DMS153 (cell line): ENCODE data around the gene SLX4IP.

Experiments
- DNase-seq: peaks from one replicate; lab custom pipeline; 2025; lab: John Stamatoyannopoulos, UW

SLX4IP gene

DNA sequence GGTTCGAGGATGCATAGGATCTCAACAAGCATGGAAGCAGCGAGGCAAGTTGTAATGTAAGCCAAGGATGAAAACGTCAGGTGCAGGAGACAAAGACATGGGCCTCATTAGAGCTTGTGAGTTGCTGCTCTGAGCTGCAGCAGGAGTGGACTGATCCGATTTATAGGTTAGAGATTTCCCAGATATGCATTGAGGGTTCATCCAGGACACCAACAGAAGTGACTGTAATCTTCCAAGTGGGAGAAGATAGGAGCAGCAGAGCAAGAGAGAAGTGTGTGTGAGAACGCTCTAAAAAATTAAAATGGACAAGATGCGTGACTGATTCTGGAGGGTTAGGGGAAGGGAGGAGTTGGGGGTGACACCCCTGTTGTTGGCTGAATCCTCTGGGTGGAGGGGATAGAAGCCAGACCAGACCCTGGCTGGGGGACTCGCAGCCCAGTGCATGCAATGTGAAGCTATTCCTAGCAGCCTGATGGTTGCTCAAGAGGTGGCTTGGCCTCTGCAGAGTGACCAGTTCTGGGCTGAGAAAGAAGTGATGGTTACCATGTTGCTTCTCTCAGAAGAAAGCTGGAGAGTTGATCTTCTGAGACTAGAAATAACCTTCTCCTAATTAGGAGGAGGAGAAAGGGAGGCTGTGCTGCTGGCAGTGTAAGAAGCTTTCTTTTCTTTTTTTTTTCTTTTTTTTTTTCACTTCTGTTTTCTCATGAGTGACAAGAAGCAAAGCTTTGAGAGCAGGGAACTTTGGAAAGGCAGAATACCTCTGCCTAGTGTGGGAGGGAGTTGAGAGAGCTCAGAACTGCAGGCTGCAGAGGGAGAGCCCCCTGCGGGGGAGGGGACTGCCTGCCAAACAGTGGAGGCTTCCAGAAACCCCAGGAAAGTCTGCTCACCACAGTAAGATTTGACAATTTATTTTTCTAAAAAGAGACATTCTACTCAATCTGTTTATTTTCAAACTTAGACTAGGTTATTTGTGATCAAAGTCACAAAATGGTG is 116.9 kb downstream of the SLX4IP start:
- no peak for DNase-seq

DNA sequence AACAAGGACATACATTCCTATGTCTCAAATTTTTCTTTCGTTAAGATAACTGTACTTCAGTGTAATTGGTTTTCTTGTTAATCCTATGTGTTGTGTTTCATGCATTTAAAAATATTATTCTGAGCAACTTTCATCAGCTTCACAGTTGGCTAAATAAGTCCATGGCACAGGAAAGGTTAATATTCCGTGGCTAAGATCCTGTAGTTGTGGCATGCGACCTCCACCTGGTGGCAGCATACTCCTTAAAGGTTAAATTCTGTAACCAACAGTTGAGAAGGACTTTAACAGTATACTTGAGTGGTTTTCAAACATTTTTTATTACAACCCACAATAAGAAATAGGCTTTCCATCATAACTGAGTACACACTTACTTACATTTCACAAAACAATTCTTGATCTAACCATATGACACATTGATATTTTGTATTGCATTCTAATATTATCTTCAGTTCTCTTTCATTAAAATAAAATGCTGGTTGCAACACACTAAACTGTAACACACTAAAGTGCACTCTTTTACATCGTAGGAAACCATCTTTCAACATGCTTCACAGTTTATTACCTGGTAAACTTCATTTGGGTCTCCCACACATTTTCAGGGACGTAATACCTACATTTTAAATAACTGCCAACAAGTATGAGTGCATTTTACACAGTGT is 118.3 kb downstream of the SLX4IP start:
- DNase-seq = peak; percentile 58

DNA sequence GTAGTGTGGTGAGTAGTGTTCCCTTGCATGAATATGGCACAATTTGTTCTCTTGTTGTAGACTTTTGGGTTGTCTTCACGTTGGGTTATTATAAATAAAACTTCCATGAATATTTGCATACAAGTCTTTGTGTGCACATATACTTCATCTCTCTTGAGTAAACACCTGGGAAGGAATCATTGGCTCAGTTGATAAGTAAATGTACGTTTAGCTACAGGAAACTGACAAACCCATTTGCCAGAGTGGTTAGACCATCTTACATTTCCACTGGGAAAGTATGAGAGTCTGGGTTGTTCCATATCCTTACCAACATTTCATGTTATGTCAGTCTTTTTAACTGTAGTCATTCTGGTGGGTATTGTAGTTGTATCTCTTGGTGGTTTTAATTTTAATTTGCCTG is 119.2 kb downstream of the SLX4IP start:
- DNase-seq = no peak

DNA sequence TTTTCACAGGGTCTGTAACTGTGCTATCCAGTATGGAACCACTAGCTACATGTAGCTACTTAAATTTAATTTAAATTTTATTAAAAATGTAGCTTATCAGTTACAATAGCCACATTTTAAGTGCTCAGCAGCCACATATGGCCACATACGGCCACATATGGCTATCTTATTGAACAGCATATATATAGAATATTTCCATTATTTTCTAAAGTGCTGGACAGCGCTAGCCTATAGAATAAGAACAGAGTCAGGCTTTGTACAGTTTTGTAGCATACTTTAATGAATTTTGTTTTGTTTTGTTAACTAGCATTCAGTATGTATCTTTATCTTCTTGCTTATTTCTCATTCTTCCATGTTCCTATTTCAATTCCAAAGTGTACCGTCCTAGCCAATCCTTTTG is 120.3 kb downstream of the SLX4IP start:
- DNase-seq = no peak

DNA sequence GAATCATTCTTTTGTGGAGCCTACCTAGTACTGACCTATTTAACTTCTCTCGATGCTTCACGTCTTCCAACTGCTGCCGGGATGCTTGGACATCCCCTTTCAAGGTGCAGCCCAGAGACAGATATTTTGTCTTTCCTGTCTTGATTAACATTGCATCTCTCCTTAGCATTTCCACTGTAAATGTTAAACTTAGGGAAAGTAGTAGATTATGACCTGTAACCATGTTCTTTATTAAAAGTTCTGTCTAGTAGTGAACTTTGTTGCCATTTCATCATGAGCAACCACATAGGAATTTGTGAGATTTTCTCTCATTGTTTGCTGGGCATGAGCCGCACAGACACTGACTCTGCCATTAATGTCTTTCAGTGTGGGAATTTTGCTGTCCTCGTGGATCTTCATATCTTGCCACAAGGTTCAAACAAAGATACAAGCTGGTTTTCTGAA is 120.8 kb downstream of the SLX4IP start:
- no peak for DNase-seq

DNA sequence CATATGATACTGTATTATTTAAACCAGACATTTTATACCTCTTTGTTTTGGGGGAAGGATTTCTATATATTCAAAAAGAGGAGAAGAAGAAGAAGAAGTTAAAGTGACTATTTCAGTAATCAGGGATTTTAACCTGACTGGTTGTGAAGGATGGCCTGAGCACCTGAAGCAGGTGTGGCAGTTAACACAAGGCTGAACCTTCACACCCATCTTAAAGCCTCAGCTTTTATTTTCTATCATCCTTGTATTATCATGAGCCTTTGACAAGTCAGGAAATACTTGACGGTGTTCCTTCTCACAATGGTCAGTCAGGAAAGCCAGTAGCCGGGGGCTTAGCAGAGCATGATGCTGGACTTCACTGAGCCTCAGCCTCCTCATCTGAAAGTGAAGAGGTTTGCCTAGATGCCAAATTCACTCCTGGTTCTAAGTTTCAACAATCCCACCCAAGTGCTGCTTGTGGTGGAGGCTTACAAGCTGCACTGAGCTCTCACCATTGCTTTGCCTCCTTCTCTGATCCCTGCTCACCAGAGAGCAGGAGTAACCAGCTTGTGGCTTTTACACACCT is 121.5 kb downstream of the SLX4IP start:
- no peak for DNase-seq

DNA sequence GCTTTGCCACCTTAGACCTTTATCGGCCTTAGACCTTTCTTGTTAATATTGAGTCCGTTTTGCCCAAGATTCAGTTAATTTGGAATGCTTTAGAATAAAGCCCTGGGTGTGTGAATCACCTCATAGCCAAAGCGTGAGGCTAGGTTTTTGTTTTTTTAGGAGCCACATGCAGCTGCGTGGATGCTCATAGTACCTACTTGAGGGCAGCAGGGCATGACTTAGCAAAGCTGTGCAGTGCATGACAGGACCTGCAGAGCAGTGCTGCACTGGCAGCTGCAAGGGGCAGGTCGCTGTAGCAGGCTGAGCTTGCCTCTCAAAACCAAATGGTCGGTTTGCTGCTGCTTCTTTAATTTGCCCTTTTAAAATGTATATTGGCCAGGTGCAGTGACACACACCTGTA is 122.6 kb downstream of the SLX4IP start:
- DNase-seq = peak; percentile 56

DNA sequence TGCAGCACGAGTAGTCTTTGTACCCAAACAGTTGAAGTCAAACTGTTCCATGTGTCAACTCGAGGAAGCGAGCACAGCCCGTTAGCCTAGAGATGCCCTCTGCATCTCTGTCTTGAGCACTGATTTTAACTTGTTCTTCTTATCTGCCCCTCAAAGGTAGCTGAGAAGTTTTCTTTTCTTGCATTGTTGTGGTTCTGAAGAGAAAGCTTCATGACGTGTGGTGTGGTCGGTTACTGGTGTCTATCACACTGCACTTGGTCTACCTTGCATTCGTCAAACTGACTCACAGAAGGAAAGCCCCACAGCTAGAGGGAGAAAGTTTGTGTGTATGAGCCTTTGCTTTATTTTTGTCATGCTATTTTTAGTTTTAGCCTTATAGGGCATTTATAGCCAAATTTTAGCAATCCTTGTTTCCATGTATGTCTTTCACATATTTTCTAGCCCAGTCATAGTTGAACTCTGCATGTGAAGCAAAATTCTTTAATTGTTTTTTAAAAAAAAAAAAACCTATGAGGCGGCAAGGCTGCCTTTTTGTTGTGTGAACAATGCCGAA is 123.6 kb downstream of the SLX4IP start:
- no peak for DNase-seq

DNA sequence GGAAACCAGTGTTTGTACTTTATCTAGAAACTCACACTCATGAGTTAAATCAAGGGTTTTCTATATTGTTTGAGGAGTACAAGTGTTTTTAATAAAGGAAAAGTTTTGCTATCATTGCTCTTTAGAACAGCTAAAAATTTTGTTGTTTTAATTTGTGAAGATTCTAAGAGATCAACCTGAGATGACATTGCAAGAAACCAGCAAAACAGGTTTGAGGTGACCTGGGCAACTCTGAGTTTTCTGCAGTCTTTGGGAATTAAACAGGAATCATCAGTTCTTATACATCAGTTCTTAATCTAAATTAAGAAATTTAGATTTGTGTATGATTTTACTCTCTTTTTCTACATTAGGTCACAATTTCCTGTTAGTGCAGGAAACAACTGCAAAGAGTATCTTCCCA is 124.2 kb downstream of the SLX4IP start:
- peak; percentile 41 for DNase-seq

DNA sequence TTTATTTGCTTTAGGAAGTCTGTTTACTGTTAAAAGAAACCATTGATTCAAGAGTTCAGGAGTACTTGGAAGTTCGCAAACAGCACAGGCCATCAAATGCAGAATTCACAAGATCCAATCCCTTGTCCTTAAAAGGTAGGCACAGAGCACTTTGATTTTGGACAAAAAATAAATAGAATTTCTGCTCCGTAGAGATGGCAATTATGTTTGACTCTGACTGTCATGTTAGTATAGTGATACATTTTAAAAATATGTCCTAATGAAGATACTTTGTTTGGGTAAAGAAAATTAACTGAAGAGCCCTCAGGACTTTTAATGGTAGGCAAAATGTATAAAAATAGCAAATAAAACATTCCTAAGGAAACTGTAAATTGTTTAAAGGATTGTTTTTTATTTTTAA is 125.6 kb downstream of the SLX4IP start:
- no peak for DNase-seq

DNA sequence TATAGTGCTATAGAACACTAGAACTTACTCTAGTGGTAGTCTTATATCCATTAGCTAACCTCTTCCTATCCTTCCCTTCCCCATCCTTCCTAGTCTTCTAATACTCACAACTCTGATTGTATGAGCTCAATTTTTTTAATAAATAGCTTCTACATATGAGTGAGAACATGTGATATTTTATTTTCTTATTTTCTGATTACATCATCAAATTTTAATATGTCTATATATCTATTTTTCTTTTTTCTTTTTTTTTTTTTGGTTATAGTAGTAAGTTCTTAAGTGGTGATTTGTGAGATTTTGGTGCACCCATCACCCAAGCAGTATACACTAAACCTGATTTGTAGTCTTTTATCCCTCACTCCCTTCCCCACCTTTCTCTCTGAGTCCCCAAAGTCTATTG is 126.2 kb downstream of the SLX4IP start:
- DNase-seq = no peak

DNA sequence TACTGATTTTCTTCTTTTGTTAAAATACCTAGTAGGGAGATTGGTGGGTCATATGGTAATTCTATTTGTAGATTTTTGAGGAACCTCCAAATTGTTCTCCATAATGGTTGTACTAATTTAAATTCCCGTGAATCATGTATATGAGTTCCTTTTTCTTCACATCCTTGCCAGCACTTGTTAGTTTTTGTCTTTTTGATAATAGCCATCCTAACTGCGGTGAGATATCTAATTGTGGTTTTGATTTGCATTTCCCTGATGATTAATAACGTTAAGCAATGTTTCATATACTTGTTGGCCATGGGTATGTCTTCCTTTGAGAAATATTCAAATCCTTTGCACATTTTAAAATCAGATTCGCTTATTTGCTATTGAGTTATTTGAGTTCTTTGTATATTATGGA is 127.8 kb downstream of the SLX4IP start:
- no peak for DNase-seq

DNA sequence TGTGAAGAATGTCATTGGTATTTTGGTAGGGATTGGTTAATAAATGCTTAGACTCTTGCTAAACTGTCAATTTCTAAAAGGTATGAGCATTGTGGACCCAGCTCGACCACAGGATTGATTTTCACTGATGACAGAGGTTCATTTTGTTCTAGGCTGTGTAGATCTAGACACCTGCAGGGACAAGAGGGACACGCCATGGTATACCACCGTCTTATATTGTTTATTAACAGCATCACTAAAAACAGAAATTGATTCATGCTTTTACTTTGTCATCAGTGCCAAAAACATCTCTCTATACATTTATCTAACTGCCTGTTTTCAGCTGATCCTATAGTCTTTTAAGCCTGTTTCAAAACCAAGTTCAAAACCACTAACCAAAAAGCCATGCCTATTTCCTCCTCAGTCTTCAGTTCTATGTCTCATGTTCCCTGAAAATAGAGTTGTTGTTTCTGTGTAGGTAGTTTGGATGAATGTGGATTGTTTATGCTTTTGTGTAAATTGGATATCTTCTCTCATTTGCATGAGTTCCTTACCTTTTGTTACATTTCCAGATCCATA is 128.9 kb downstream of the SLX4IP start:
- DNase-seq = no peak

DNA sequence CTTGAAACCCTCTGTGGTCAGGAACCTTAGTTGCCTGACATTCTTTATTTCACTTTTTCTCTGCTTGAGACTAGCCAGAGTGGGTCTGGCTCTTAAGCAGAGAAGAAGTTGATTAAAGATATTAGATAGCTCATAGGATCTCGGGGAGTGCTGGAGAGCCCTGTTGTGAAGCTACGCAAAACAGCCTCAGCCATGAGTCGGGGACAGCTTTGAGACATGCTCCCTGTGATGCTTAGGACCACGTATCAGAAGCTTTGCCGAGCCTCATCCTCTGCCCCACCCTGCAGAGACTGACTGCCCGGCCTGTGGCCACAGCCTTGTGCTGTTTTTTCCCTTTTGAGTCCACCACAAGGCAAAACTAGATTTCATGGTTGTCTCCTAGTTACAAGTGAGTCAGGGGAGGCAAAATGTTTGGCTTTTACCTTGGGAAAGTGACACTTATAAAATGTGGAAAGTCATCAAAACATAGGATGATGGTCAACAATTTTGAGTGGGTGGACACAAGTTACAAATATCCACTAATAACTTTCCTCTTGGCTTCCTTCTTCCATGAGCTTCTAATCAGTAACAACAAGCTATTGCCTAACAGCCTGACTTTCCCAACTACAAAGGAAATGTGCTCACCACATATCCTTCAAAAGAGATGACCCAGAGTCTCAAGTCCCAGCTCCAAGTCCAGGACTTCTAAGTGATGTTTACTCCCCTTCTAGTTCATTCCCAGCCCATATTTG is 130.3 kb downstream of the SLX4IP start:
- DNase-seq = no peak

DNA sequence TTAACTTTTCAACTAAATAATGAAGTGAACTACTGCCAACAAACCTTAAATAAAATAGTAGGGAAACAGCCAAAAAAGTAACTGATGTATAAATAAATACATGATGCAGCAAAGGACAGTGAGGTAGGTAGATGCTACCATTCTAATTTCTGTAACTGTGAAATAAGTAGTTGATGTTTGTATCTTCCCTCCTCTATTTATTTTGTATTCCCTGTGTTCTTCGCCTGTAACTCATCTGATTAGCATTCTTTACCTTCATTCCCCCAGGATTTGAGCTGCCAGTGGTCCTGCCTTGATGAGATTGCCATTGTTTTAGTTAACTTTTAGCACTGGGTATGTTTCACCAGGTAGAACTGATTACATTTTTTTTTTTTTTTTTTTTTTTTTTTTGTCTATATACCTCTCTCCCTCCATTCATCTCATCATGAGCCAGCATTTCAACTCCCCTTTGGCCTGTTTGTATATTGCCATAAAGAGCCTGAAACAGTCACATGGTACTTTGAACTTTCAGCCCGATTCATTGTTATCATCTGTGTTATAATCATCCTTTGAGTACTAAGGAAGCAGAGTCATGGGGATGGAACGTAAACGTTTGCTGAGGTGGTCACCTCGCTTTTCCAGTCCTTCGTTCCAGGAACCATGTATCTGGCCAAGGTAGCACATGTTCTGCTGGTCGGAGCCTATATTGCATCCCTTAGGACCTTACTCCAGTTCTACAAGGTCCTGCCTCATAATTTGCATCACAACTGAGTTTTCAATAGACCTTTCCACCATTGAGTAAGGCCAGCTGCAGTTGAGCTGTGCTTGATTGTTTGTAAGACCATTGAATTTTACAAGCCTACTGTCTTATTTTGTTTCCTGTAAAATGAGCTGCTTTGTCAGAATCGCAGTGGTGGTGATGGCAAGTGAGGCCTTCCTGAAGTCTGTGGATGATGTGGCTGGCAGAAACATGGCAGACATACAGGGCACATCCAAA is 131.1 kb downstream of the SLX4IP start:
- peak; percentile 87 for DNase-seq

DNA sequence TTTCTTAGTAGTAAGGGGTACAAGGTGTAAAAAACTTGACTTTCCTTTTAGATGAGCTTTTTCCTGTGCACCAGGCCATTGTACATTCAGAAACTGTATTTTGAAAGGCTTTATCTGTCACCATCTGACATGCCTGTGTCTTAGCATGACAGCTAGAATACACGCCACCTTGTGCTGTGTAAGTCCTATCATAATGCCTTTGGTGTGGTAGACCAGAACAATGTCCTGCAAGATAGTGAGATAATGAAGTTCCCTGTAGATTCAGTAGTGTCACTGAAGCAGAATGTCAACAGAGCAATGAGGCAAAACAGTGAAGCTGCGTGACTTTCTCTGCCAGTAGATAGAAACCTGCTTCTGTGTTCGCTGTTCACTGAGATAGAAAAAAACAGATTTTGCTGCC is 132.9 kb downstream of the SLX4IP start:
- DNase-seq = no peak

DNA sequence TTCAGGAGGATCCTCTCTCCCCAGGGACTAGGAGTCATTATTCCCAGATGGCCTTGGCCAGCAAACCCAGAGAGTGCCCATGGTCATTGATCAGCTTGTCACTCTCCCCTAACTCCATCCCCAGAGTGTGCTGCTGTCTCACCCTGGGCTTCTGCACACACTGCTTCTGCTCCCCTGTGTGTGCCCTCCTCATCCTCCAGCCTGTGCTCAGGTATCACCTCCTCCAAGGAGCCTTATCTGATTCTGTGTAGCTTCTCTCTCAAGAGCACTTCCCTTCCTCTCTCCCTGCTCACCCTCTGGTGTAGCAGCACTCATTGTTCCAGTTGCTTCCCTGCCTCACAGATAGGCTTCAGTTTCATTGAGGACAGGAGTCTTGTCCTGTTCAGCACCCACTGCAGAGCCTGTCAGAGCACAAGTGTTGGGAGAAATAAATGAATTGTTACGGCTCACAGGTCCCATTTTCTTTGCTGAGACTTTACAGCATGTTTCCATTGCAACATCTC is 136.3 kb downstream of the SLX4IP start:
- DNase-seq = no peak

DNA sequence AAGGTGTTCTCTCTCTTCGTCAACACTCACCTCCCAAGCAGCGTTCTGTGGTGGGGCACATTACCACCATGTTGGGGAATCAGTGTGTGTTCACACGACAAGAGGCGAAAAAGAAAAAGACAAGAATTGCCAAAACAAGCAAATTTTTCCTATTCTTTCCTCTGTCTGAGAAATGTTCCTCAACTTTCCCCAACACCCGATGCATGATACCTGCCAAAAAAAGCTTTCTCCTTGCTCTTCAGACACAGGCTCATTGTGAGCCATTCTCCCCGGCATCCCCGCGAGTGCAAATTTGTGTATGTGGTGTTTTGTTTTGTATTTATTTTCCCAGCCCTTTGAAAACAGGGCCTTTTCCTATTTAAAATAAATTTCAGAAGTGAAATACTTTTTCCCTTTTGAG is 137.7 kb downstream of the SLX4IP start:
- DNase-seq = no peak

DNA sequence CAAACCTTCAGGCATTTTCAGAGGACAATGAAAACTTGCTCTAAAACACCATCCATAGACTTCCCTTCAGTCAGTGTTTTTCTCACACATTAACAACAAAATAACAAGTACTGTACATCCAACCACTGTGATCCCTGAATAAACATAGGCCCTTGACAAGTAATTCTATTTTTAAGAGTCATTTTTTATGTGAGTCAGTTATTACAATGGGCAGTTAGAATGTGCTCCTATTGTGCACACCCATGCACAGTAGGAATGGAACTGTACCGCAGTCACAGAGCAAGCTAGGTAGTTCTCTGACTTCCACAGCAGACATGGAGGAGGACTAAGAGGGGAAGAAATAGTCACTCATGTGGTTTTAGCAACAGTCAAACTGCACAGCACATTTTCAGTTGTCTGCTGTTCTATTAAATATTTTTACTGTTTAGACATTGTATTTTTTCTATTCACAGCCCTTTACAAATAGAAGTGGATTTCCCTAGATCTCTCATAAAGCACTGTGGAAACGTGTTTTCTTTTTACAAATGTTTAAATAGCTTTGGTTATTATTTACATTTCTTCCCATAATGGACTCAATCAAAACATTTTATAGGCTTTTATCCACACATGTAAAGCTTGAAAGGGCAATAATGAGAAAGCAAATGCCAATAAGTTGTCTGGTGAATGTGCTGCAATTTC is 138.3 kb downstream of the SLX4IP start:
- peak; percentile 13 for DNase-seq

DNA sequence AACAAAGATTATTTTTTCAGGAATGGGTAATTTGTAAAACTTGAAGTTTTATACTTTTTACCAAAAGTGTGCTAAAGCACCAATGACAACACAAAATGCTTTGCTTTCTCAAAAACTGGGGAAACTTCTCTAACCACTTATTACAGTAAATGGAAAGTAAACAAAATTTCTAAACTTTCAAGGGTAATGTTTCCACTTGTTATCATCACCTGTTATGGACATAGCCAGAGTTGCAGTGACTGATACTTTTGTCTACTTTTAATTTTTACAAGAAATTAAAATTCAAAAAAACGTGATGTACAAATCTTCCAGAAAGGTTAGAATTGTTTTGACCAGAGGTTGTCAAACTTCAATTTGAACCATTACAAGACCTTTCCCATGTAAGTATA is 138.8 kb downstream of the SLX4IP start:
- no peak for DNase-seq
